ENCODE measurements around the gene MED22.
A peak's percentile ranks its signal among the peaks of the same experiment; 100 is the strongest.
"Not testable (repeated sequence)": the region's sequence is repeated elsewhere in the genome, so short reads cannot be mapped to it uniquely, and the experiment has no call there.

Gene MED22

GRCh38 chr9:133342570-133342969 is 5.4 kb downstream of the MED22 start:
- DNase-seq = no peak
- Mint-ChIP-seq H3K4me3 (no peak overlapping the region), H3K27ac (peak overlapping the region; percentile 86), H3K27me3 (no peaks in the 10 kb centered on the region), H3K9me3 (peaks cover 0 to 4% of the 10 kb centered on the region in 2 donors), H3K4me1 (peaks cover 49 to 81% of the 10 kb centered on the region in 2 donors), H3K36me3 (peaks cover 47 to 74% of the 10 kb centered on the region in 2 donors)
- ATAC-seq (replicated peaks) = no peak

DNA sequence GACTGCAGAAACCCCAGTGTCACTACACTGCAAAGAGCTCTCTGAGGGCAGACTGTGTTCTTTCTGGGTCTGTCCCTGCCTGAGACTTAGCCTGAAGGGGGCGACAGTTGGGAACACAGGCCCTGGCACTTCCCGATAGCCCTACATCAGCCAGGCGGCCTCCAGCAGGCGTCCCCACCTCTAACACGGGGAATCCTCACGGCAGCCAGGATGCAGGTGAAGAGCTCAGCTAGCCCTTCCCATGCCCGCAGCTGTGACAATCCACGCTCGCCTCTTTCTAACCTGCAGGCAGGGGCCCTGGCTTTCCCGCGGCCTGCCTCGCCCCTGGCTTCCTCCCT is 5.9 kb downstream of the MED22 start:
- Mint-ChIP-seq H3K4me1 (peaks cover 47 to 83% of the 10 kb centered on the region in 2 donors), H3K4me3 (peak overlapping the region in 1 of 2 donors; percentile 19)

DNA sequence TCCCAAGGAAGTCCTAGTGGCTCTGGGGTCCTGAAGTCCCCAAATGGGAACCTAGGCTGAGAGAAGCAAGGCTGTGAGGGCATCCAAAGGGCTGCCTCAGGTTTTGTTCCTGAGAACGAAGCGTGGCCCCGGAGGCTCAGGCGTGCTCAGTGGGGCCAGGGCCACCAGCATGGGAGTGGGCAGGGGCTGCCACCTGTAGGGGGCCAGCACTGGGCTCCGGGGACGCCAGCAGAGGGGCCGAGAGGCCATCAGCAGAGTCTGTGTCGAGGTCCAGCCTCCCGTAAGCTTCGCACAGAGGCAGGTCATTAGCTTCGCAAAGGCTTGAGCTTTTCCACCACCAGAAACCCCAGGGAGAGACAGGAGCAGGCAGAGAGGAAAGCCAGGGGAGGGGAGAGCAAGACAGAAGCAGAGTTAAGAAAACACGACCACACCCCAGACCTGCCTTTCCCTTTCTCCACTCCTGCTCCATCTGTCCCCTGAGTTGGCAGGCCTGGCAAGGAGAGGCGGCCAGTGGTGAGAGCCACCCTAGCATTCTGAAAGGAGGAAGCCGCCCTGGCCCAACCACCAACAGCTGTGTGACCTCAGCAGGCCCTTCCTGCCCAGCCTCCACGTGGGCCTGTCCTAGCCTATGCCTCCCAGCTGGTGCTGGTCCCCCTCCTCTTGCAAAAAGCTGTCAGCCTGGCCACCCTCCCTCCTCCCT is 6.4 kb downstream of the MED22 start:
- DNase-seq = no peak
- no peaks in the 10 kb centered on the region for H3K27me3 Mint-ChIP-seq
- H3K9me3 Mint-ChIP-seq = peaks cover 0 to 4% of the 10 kb centered on the region in 2 donors
- ATAC-seq (replicated peaks) = peak; percentile 60 to 65
- peak overlapping the region in 1 of 2 donors; percentile 19 for H3K4me3 Mint-ChIP-seq
- peaks cover 47 to 68% of the 10 kb centered on the region in 2 donors for H3K36me3 Mint-ChIP-seq
- H3K27ac Mint-ChIP-seq = peak overlapping the region; percentile 86
- peaks cover 46 to 83% of the 10 kb centered on the region in 2 donors for H3K4me1 Mint-ChIP-seq

More for the DNA sequence above, 5.9 kb downstream of the MED22 start:
- ATAC-seq (replicated peaks) (no peak), DNase-seq (no peak)
- Mint-ChIP-seq H3K36me3 (peaks cover 47 to 72% of the 10 kb centered on the region in 2 donors), H3K27me3 (no peaks in the 10 kb centered on the region), H3K27ac (peak overlapping the region; percentile 86), H3K9me3 (peaks cover 0 to 4% of the 10 kb centered on the region in 2 donors)

DNA sequence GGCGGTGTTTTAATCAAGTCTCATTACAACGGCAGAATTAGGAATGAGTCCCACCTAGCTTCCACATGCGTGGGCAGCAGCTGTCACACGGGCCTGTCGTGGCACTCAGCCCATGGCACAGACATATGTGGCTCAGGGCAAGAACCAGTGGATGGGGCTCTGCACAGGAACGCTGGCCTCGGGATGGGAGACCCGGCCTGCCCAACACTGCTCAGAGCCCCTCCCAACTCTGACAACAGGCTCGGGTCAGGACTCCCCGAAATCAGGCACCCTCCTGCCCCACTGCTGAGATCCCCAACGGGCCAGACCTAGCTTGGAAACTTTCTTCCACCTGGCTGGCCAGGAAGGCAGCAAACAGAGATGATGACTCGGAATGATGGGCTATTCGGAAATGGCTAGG is 7.0 kb downstream of the MED22 start:
- no peak for ATAC-seq (replicated peaks)
- H3K4me1 Mint-ChIP-seq = peaks cover 45 to 81% of the 10 kb centered on the region in 2 donors
- no peak for DNase-seq
- H3K27me3 Mint-ChIP-seq = no peaks in the 10 kb centered on the region
- peak overlapping the region; percentile 92 for H3K27ac Mint-ChIP-seq
- no peak overlapping the region for H3K4me3 Mint-ChIP-seq
- H3K9me3 Mint-ChIP-seq = peaks cover 0 to 4% of the 10 kb centered on the region in 2 donors
- H3K36me3 Mint-ChIP-seq = peaks cover 49 to 68% of the 10 kb centered on the region in 2 donors

DNA sequence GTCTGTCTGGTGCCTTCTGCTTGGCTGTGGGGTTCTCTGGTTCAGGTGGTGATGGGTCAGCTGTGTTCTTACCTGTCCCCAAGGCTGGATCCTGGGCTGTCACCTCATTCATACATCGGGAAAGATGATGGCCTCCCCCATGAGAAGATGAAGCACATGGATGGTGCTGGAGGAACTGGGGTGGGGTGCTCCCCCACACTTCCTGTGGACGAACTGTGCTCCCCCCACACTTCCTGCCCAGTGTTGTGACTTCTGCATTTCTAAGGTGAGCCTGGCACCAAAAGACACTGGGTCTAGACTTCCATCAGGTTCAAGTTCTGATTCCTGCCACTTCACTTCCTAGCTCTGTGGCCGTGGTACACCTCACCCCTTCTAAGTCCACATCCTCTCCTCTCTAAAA is 7.7 kb downstream of the MED22 start:
- Mint-ChIP-seq H3K36me3 (peaks cover 52 to 72% of the 10 kb centered on the region in 2 donors), H3K4me3 (no peak overlapping the region), H3K27me3 (no peaks in the 10 kb centered on the region), H3K9me3 (peaks cover 0 to 4% of the 10 kb centered on the region in 2 donors), H3K4me1 (peaks cover 47 to 79% of the 10 kb centered on the region in 2 donors), H3K27ac (peak overlapping the region; percentile 92)
- no peak for DNase-seq
- ATAC-seq (replicated peaks) = no peak

GRCh38 chr9:133339641-133340040 is 8.3 kb downstream of the MED22 start:
- H3K9me3 Mint-ChIP-seq = peaks cover 0 to 4% of the 10 kb centered on the region in 2 donors
- peak overlapping the region in 1 of 2 donors; percentile 37 for H3K4me3 Mint-ChIP-seq
- DNase-seq (no peak), ATAC-seq (replicated peaks) (no peak)
- peak overlapping the region; percentile 92 for H3K27ac Mint-ChIP-seq
- H3K27me3 Mint-ChIP-seq = no peaks in the 10 kb centered on the region
- peaks cover 47 to 78% of the 10 kb centered on the region in 2 donors for H3K4me1 Mint-ChIP-seq
- peaks cover 48 to 71% of the 10 kb centered on the region in 2 donors for H3K36me3 Mint-ChIP-seq

DNA sequence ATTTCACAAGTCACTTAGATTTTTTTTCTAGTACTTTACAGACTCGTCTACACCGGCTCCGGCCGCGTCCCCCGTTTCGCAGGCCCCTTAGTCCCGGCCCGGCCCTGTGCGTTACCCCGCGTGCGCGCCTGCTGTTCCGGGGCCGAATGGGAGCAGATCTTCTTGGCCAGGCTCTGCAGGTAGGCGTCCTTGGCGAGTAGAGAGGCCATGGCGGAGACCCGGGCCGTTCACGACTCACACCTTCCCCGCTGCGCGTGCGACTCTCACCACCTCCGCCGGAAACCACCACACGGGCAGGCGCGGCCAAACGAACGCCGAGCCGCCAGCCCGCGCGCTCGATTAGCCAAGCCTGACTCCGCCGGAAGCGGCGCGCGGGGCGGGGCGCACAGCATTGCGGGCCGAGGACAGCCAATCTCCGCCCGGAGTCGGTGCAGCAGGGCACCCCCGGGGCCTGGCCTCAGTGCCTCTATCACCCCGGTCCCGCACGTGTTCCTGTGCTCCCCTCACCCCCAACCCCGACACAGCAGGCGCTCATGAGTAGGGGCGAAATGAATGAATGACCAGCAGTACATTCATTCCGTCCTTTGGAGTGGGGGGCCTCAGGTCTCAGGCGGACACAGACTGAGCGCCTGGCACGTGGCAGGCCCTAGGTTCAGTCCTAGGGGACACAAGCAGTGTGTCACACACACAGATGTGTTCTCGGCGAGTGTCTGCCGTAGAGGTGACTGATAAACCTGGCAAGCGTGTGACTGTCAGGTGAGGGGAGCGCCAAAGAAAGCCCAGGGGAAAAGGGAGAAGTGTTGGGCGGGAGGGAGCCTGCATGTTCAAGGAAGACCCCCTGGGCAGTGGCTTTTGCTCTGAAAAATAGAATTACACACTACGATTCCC is 11.8 kb downstream of the MED22 start, which contains the start of gene SURF6:
SURF6 (minus strand) TSS at position 265 of the 888 bp plus-strand sequence; CDS start at position 209, 56 bp downstream.
- H3K27ac Mint-ChIP-seq = peak within 1 kb of the TSS; percentile 98
- no peaks in the 10 kb centered on the region for H3K27me3 Mint-ChIP-seq
- H3K9me3 Mint-ChIP-seq = peaks cover 0 to 4% of the 10 kb centered on the region in 2 donors
- peaks cover 52 to 74% of the 10 kb centered on the region in 2 donors for H3K36me3 Mint-ChIP-seq
- peak within 1 kb of the TSS; percentile 94 to 97 for H3K4me3 Mint-ChIP-seq
- ATAC-seq (replicated peaks) (peak; percentile 94 to 96), DNase-seq (peak; percentile 93)
- peaks cover 42 to 84% of the 10 kb centered on the region in 2 donors for H3K4me1 Mint-ChIP-seq

DNA sequence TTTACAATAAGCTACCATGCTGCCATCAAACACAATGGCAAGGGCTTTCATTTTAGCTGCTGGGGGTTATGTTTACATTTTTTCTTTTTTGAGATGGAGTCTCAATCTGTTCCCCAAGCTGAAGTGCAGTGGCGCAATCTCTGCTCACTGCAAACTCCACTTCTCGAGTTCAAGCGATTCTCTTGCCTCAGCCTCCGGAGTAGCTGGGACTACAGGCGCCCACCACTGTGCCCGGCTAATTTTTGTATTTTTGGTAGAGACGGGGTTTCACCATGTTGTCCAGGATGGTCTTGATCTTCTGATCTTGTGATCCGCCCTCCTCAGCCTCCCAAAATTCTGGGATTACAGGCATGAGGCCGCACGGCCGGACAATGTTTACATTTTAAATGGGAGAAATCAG is 13.0 kb downstream of the MED22 start:
- not testable (repeated sequence) for ATAC-seq (replicated peaks); H3K27me3 Mint-ChIP-seq; DNase-seq; H3K9me3 Mint-ChIP-seq
- Mint-ChIP-seq H3K27ac (peak overlapping the region; percentile 90), H3K36me3 (peaks cover 51 to 68% of the 10 kb centered on the region in 2 donors), H3K4me1 (peaks cover 33 to 83% of the 10 kb centered on the region in 2 donors), H3K4me3 (peak overlapping the region; percentile 94 to 97)

- H3K4me1 Mint-ChIP-seq = peaks cover 30 to 83% of the 10 kb centered on the region in 2 donors
- no peaks in the 10 kb centered on the region for H3K27me3 Mint-ChIP-seq
- no peak for ATAC-seq (replicated peaks)
- DNase-seq = no peak
- peaks cover 46 to 66% of the 10 kb centered on the region in 2 donors for H3K36me3 Mint-ChIP-seq
- peak overlapping the region; percentile 90 for H3K27ac Mint-ChIP-seq
- H3K9me3 Mint-ChIP-seq = no peaks in the 10 kb centered on the region
- H3K4me3 Mint-ChIP-seq = peak overlapping the region; percentile 48 to 97
These were observed 13.8 kb downstream of the MED22 start for GRCh38 chr9:133334161-133334560.

GRCh38 chr9:133333566-133333965 is 14.4 kb downstream of the MED22 start:
- Mint-ChIP-seq H3K4me1 (peaks cover 30 to 83% of the 10 kb centered on the region in 2 donors), H3K27me3 (no peaks in the 10 kb centered on the region), H3K27ac (no peak overlapping the region), H3K36me3 (peaks cover 47 to 65% of the 10 kb centered on the region in 2 donors), H3K9me3 (no peaks in the 10 kb centered on the region), H3K4me3 (peak overlapping the region in 1 of 2 donors; percentile 97)
- ATAC-seq (replicated peaks) = no peak
- no peak for DNase-seq

DNA sequence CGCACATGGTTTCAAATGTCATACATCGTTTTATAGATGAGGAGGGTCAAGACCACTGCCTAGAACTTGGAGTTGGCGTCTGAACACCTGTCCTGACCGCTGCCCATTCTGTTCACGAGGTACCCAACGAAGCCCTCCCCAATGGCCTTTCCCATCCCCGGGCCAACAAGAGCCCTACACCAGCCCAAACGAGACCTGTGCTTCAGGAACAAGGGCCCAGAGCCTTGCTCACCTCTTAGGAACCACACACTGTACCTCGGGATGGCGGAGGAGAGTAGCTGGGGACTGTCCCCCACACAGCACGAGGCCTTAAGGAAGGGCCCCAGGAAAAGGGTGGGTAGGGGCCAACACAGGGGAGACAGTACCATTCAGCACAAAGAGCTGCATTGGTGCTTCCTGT is 14.9 kb downstream of the MED22 start:
- Mint-ChIP-seq H3K4me1 (peaks cover 30 to 83% of the 10 kb centered on the region in 2 donors), H3K4me3 (no peak overlapping the region)

DNA sequence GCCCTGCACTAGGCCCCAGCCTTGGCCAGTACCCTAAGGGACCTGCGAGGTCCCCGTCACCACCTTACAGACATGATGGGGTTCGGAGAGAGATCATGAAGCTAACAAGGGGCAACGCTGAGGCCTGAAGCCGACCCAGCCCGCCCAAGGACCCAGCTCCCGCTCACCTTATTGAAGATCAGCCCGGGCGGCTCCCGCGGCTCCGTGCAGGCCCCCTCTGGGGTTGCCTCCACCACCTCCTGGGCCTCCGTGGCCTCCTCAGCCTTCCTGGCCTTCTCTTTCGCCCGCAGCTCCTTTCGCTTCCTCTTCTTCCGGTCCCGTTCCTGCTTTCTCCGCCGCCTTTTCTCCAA is 15.6 kb downstream of the MED22 start:
- Mint-ChIP-seq H3K4me1 (peaks cover 28 to 76% of the 10 kb centered on the region in 2 donors), H3K4me3 (no peak overlapping the region), H3K27ac (peak overlapping the region; percentile 72), H3K36me3 (peaks cover 52 to 68% of the 10 kb centered on the region in 2 donors), H3K9me3 (no peaks in the 10 kb centered on the region), H3K27me3 (no peaks in the 10 kb centered on the region)
- no peak for ATAC-seq (replicated peaks)
- DNase-seq = no peak

More for the DNA sequence above, 14.9 kb downstream of the MED22 start:
- H3K9me3 Mint-ChIP-seq = no peaks in the 10 kb centered on the region
- peak overlapping the region; percentile 25 for H3K27ac Mint-ChIP-seq
- DNase-seq = no peak
- no peak for ATAC-seq (replicated peaks)
- no peaks in the 10 kb centered on the region for H3K27me3 Mint-ChIP-seq
- H3K36me3 Mint-ChIP-seq = peaks cover 52 to 68% of the 10 kb centered on the region in 2 donors

GRCh38 chr9:133331641-133332380 is 16.1 kb downstream of the MED22 start:
- DNase-seq (no peak), ATAC-seq (replicated peaks) (no peak)
- Mint-ChIP-seq H3K4me3 (no peak overlapping the region), H3K9me3 (no peaks in the 10 kb centered on the region), H3K27ac (no peak overlapping the region), H3K27me3 (no peaks in the 10 kb centered on the region), H3K36me3 (peaks cover 52 to 68% of the 10 kb centered on the region in 2 donors), H3K4me1 (peaks cover 26 to 71% of the 10 kb centered on the region in 2 donors)

GRCh38 chr9:133331221-133331620 is 16.7 kb downstream of the MED22 start:
- H3K27ac Mint-ChIP-seq = peak overlapping the region; percentile 5
- no peaks in the 10 kb centered on the region for H3K9me3 Mint-ChIP-seq
- ATAC-seq (replicated peaks) = no peak
- no peak overlapping the region for H3K4me3 Mint-ChIP-seq
- no peaks in the 10 kb centered on the region for H3K27me3 Mint-ChIP-seq
- peaks cover 21 to 65% of the 10 kb centered on the region in 2 donors for H3K4me1 Mint-ChIP-seq
- peaks cover 51 to 63% of the 10 kb centered on the region in 2 donors for H3K36me3 Mint-ChIP-seq
- no peak for DNase-seq
